GM18868 (cell line): ENCODE data around the gene STK26.
"Not testable (repeated sequence)": the region's sequence is repeated elsewhere in the genome, so short reads cannot be mapped to it uniquely, and the experiment has no call there.

Source experiments
- ATAC-seq: cut with Tn5 transposase; IDR thresholded peaks from one replicate; pipeline ENCODE4 v1.9.1; 2021; ENCODE audit warnings: mild to moderate bottlenecking, moderate library complexity; ENCODE audit not compliant: unreplicated experiment

STK26 gene

GRCh38 chrX:132034648-132035047 lies 11.5 kb downstream of the STK26 start:
- ATAC-seq, result no peak

- ATAC-seq, result no peak
Observed at GRCh38 chrX:132037479-132037993, 14.4 kb downstream of the STK26 start.

GRCh38 chrX:132040066-132040465 lies 17.0 kb downstream of the STK26 start:
- ATAC-seq, result no peak

GRCh38 chrX:132041015-132041414 lies 17.9 kb downstream of the STK26 start:
- ATAC-seq, result no peak

GRCh38 chrX:132043977-132044376 lies 20.9 kb downstream of the STK26 start:
- ATAC-seq, result no peak

GRCh38 chrX:132044953-132045352 lies 21.9 kb downstream of the STK26 start:
- no peak for ATAC-seq

GRCh38 chrX:132045456-132045855 lies 22.4 kb downstream of the STK26 start:
- no peak for ATAC-seq

- ATAC-seq, result no peak
Observed at GRCh38 chrX:132046533-132046932, 23.4 kb downstream of the STK26 start.

- ATAC-seq, result not testable (repeated sequence)
Observed at GRCh38 chrX:132051778-132052177, 28.7 kb downstream of the STK26 start.

- ATAC-seq, result no peak
Observed at GRCh38 chrX:132058050-132058449, 34.9 kb downstream of the STK26 start.

GRCh38 chrX:132058975-132059374 lies 35.9 kb downstream of the STK26 start:
- ATAC-seq, result no peak

GRCh38 chrX:132059973-132060540 lies 37.0 kb downstream of the STK26 start:
- ATAC-seq, result no peak

- no peak for ATAC-seq
Observed at GRCh38 chrX:132063334-132063733, 40.2 kb downstream of the STK26 start.

- ATAC-seq, result no peak
Observed at GRCh38 chrX:132063862-132064261, 40.8 kb downstream of the STK26 start.

GRCh38 chrX:132068405-132068804 lies 45.3 kb downstream of the STK26 start:
- ATAC-seq, result no peak

- ATAC-seq, result peak; percentile 47
Observed at GRCh38 chrX:132071254-132071653, 48.2 kb downstream of the STK26 start.

GRCh38 chrX:132077414-132077813 lies 54.3 kb downstream of the STK26 start:
- ATAC-seq, result no peak

- ATAC-seq, result no peak
Observed at GRCh38 chrX:132077912-132078311, 54.8 kb downstream of the STK26 start.

GRCh38 chrX:132085786-132086185 lies 62.7 kb downstream of the STK26 start:
- ATAC-seq, result no peak

GRCh38 chrX:132086672-132087071 lies 63.6 kb downstream of the STK26 start:
- ATAC-seq, result no peak

GRCh38 chrX:132088864-132089263 lies 65.8 kb downstream of the STK26 start:
- ATAC-seq, result no peak

GRCh38 chrX:132090403-132091159 lies 67.5 kb downstream of the STK26 start:
- ATAC-seq, result no peak
